GM21423 (cell line): Measurements from ENCODE around the gene NALF2.

Experiments used
- ATAC-seq: cut with Tn5 transposase; IDR thresholded peaks from one replicate; pipeline ENCODE4 v1.9.1; 2021; ENCODE audit warnings: mild to moderate bottlenecking, moderate library complexity; ENCODE audit not compliant: unreplicated experiment

Gene NALF2

GRCh38 chrX:69524781-69525363 lies 20.7 kb downstream of the NALF2 start:
- no peak for ATAC-seq

DNA sequence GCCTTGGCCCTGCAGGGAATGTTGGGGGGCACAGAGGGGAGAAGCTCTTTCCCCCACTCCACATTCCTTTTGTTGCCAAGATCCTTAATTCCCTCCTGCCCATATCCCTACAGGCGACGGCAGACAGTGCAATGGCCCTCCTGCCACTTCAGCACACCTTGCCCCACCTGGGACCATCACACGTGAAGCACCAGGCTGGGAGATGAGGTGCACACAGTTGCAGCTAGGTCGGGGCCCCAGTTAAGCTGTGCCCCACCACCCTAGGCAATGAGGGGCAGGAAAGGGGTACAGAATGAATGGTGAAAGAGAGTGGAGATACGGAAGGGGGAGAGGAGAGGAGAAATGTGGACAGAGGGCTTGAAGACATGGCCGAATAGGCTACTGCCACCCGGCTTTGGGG lies 26.2 kb downstream of the NALF2 start:
- no peak for ATAC-seq

GRCh38 chrX:69531031-69531755 lies 27.1 kb downstream of the NALF2 start:
- ATAC-seq: no peak

DNA sequence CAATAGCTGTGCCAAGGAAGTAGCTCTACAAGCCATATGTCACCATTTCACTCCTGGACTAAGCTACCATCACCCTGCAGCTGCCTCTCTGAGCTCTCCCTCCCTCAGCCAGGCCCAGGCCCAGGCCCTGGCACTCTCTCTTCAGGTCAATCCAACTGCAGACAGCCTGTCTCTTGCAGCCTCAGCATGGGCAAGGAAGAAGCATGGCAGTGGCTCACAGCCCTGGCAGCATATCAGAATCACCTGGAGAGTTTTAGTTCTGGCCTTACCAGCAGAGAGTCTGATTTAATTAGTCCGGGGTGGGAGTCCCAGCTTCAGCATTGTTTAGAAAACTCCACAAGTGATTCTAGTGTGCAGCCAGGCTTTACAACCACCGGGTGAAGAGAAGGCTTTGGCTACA lies 31.5 kb downstream of the NALF2 start:
- ATAC-seq: no peak

- peak; percentile 90 for ATAC-seq
Measured at GRCh38 chrX:69538321-69538876, 34.3 kb downstream of the NALF2 start.

- no peak for ATAC-seq
Measured at GRCh38 chrX:69539437-69539836, 35.3 kb downstream of the NALF2 start.

DNA sequence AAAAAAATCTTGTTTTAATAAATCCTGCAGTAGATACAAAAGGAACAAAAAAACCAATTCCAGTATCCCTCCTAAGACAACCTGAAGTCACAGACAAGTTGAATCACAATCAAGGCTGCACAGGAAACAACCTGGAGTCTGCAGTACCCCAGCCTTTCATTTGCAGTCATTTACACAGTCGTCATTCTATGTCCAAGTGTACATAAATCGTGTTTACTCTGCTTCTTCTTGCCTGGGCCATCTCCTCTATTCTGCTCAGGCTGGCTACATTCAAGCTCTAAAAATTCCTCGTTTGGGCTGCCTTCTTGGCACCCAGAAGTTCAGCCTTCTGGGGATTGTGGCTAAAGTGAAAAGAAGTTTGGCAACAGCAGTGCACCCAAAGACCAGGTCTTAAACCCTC lies 37.8 kb downstream of the NALF2 start:
- no peak for ATAC-seq

- no peak for ATAC-seq
Measured at GRCh38 chrX:69543572-69543971, 39.4 kb downstream of the NALF2 start.

- no peak for ATAC-seq
Measured at GRCh38 chrX:69546417-69546816, 42.3 kb downstream of the NALF2 start.

- no peak for ATAC-seq
Measured at GRCh38 chrX:69546978-69547377, 42.9 kb downstream of the NALF2 start.

GRCh38 chrX:69551421-69552009 lies 47.4 kb downstream of the NALF2 start:
- ATAC-seq: no peak

- ATAC-seq: no peak
Measured at GRCh38 chrX:69552512-69552911, 48.4 kb downstream of the NALF2 start.
